Ovary (tissue), 9 donors: ENCODE results near the gene HEPACAM. TPM values are rescaled to one million over a fixed set of nuclear protein-coding genes. Genes with fewer than 3 reads are reported as not detected.
A peak's percentile ranks its signal among the peaks of the same experiment; 100 is the strongest.

Experiments
- DNase-seq, 5 donors: peaks; one replicate each; pipeline ENCODE4 v3.0.0-alpha.2; 2019 to 2020
- H3K27ac ChIP-seq, 2 donors: fragments of 200-600 bp; one replicate each; pipeline versions ENCODE4 v1.5.1 to v1.8.0; 2019 to 2022
- H3K27me3 ChIP-seq: fragments of 200-600 bp; one replicate; pipeline ENCODE4 v1.8.0; 2022
- H3K36me3 ChIP-seq: fragments of 200-600 bp; sonication (generic); one replicate; pipeline ENCODE4 v1.5.1; 2019
- H3K4me1 ChIP-seq: one replicate; pipeline ENCODE4 v1.8.1; 2013; ENCODE audit warnings: mild to moderate bottlenecking, moderate library complexity; ENCODE audit not compliant: insufficient read depth
- H3K4me3 ChIP-seq: fragments of 200-600 bp; sonication (generic); one replicate; pipeline ENCODE4 v1.5.1; 2017
- H3K9me3 ChIP-seq, 2 donors: fragments of 200-600 bp in 1 of 2; sonication (generic) in 1 of 2; one replicate each; pipeline versions ENCODE4 v1.5.1 to v1.8.1; 2013 to 2019; ENCODE audit warnings: mild to moderate bottlenecking in 1 of 2, moderate library complexity in 1 of 2
- CTCF ChIP-seq, 3 donors: fragments of 450-650 bp in 2 of 3; fragments of 200-600 bp in 1 of 3; IDR thresholded peaks; one replicate each; pipeline versions ENCODE4 v1.5.1 to v1.8.0; 2016 to 2022; ENCODE audit warnings: antibody characterized with exemption in 3 of 3, mild to moderate bottlenecking in 1 of 3
- EP300 ChIP-seq: sonication (generic); formaldehyde crosslinking; IDR thresholded peaks from one replicate; pipeline ENCODE4 v1.6.1; 2017; ENCODE audit warnings: antibody characterized with exemption
- POLR2A ChIP-seq: fragments of 450-650 bp; IDR thresholded peaks from one replicate; pipeline ENCODE4 v1.6.1; 2017; ENCODE audit warnings: antibody characterized with exemption, mild to moderate bottlenecking, moderate library complexity
- WGBS, 3 donors: extraction: QIAGEN DNeasy Blood & Tissue Kit in 1 of 3; methylation state at CpG; one replicate each; pipeline versions ENCODE4 v1.1.5 to v1.1.7; 2013 to 2017; 5-methylcytosine and 5-hydroxymethylcytosine counted together
- intact Hi-C, 4 donors: fragments of 100-400 bp; cut with DNase I; formaldehyde crosslinking; loops; one replicate each; pipeline versions ENCODE4 v1.11.0 to v1.15.1; 2022 to 2023
- polyA plus RNA-seq, 2 donors: library from polyadenylated mRNA; stranded (reverse); fragments of 200-250 nt in 1 of 2; fragments of 350-450 nt in 1 of 2; fragmentation: Illumina TruSeq in 1 of 2; extraction: RNeasy Lipid Tissue Mini Kit (QIAGEN cat#74804) in 1 of 2; gene quantifications; one replicate each; pipeline ENCODE4 v1.2.3, GENCODE V29; 2013 to 2014
- total RNA-seq, 7 donors: library from RNA; depleted of rRNA in 2 of 7; stranded (reverse); fragments of >200 nt in 2 of 7; fragmentation: NEBNext Ultra II Directional in 3 of 7; extraction: Animal tissue kit (Norgen Biotek cat#: 25700) in 3 of 7; gene quantifications; one replicate each; pipeline versions ENCODE4 v1.1.0 to v1.2.4, GENCODE V29; 2016 to 2023
- donor health status: DM: no; HTN: no; CAD: no; lungs with moderate emphysema.
- donor health status: DM: no; HTN: no; CAD: no.
- donor health status: Bipolar disorder and iron deficiency.
- donor health status: DM: yes; HTN: yes; CAD: no.
- donor health status: DM: no; HTN: no; CAD: no.
- donor health status: DM: yes; HTN: yes; CAD: no.

Gene HEPACAM
- total and polyA plus RNA-seq, 9 donors: 0.10 to 0.13 (median 0.10) TPM; not detected in 6

- WGBS, 3 donors: 89 to 95% (median 94%) methylated on average over 2 of the region's 2 CpGs
- TF ChIP-seq EP300 (no peak), CTCF (IDR thresholded peaks at IDR 0.05) (no peak), POLR2A (no peak)
- intact Hi-C loops: no loop called here
- no peaks in the 10 kb centered on the region for H3K9me3 ChIP-seq
- DNase-seq: no peak
- H3K4me3 ChIP-seq: no peak overlapping the region
- no peaks in the 10 kb centered on the region for H3K36me3 ChIP-seq
- no peaks in the 10 kb centered on the region for H3K27me3 ChIP-seq
- no peak overlapping the region for H3K27ac ChIP-seq
- H3K4me1 ChIP-seq: peaks cover 18% of the 10 kb centered on the region
Observed at GRCh38 chr11:124889191-124890091, 46.4 kb downstream of the HEPACAM start.

- Histone ChIP-seq H3K27me3 (no peaks in the 10 kb centered on the region), H3K27ac (no peak overlapping the region), H3K9me3 (no peaks in the 10 kb centered on the region), H3K4me3 (no peak overlapping the region), H3K4me1 (peaks cover 13% of the 10 kb centered on the region), H3K36me3 (no peaks in the 10 kb centered on the region)
- 45 to 78% (median 62%) methylated on average over 3 of the region's 3 CpGs for WGBS, 3 donors
- peak in 1 of 5 donors; percentile 10 for DNase-seq
- TF ChIP-seq EP300 (no peak), POLR2A (no peak), CTCF (IDR thresholded peaks at IDR 0.05) (no peak)
- intact Hi-C loops: no loop called here
Observed at GRCh38 chr11:124887667-124888013, 48.2 kb downstream of the HEPACAM start.

- Histone ChIP-seq H3K9me3 (no peaks in the 10 kb centered on the region), H3K4me3 (no peak overlapping the region), H3K4me1 (peaks cover 17% of the 10 kb centered on the region), H3K27ac (no peak overlapping the region), H3K36me3 (no peaks in the 10 kb centered on the region), H3K27me3 (no peaks in the 10 kb centered on the region)
- intact Hi-C loops: no loop called here
- TF ChIP-seq POLR2A: no peak
- no peak for TF ChIP-seq EP300
- TF ChIP-seq CTCF (IDR thresholded peaks at IDR 0.05): no peak
- WGBS, 3 donors: 82 to 91% (median 85%) methylated on average over 12 of the region's 12 CpGs
- peak in 1 of 5 donors; percentile 12 for DNase-seq
Observed at GRCh38 chr11:124886978-124887666, 48.7 kb downstream of the HEPACAM start.

GRCh38 chr11:124886476-124886875 is 49.4 kb downstream of the HEPACAM start:
- DNase-seq: peak in 1 of 5 donors; percentile 16

More at GRCh38 chr11:124886476-124886875, 49.4 kb downstream of the HEPACAM start:
- TF ChIP-seq POLR2A: no peak
- Histone ChIP-seq H3K4me3 (no peak overlapping the region), H3K36me3 (no peaks in the 10 kb centered on the region), H3K27ac (no peak overlapping the region), H3K27me3 (no peaks in the 10 kb centered on the region), H3K9me3 (no peaks in the 10 kb centered on the region), H3K4me1 (peaks cover 18% of the 10 kb centered on the region)
- 90 to 94% (median 94%) methylated on average over 11 of the region's 11 CpGs for WGBS, 3 donors
- intact Hi-C loops: no loop called here
